Left lung (tissue), 10 donors: ENCODE data around the gene TCF3. TPM values are rescaled to one million over a fixed set of nuclear protein-coding genes. Genes with fewer than 3 reads are reported as not detected.
"Not testable (repeated sequence)": the region's sequence is repeated elsewhere in the genome, so short reads cannot be mapped to it uniquely, and the experiment has no call there.

Source experiments
- ATAC-seq: fragments of 200-7000 bp; cut with Tn5 transposase; one replicate; pipeline ENCODE4 v1.9.1; 2020; ENCODE audit warnings: moderate library complexity
- DNase-seq, 4 donors: peaks; one replicate each; pipeline ENCODE4 v3.0.0-alpha.2; 2013 to 2020
- H3K27ac ChIP-seq, 2 donors: fragments of 200-600 bp; sonication (generic) in 1 of 2; one replicate each; pipeline versions ENCODE4 v1.5.0 to v1.8.0; 2020 to 2021
- H3K27me3 ChIP-seq, 2 donors: fragments of 200-600 bp; sonication (generic) in 1 of 2; one replicate each; pipeline versions ENCODE4 v1.5.0 to v1.8.0; 2020 to 2021
- H3K36me3 ChIP-seq, 2 donors: fragments of 200-600 bp; sonication (generic) in 1 of 2; one replicate each; pipeline versions ENCODE4 v1.5.0 to v1.8.0; 2020 to 2021
- H3K4me1 ChIP-seq, 2 donors: fragments of 200-600 bp; one replicate each; pipeline ENCODE4 v1.8.0; 2021
- H3K4me3 ChIP-seq, 2 donors: fragments of 200-600 bp; sonication (generic) in 1 of 2; one replicate each; pipeline versions ENCODE4 v1.5.0 to v1.8.0; 2020 to 2021; ENCODE audit warnings: mild to moderate bottlenecking in 1 of 2
- H3K9me3 ChIP-seq, 2 donors: fragments of 200-600 bp; sonication (generic) in 1 of 2; one replicate each; pipeline versions ENCODE4 v1.5.0 to v1.8.0; 2020 to 2021
- CTCF ChIP-seq, 2 donors: fragments of 200-600 bp; sonication (generic) in 1 of 2; IDR thresholded peaks; one replicate each; pipeline versions ENCODE4 v1.5.0 to v1.8.0; 2021; ENCODE audit warnings: antibody characterized with exemption in 2 of 2
- intact Hi-C, 2 donors: fragments of 100-400 bp; cut with DNase I; formaldehyde crosslinking; loops; one replicate each; pipeline versions ENCODE4 v1.11.2 to v1.14.2; 2022
- polyA plus RNA-seq, 6 donors: library from polyadenylated mRNA; unstranded; fragments of 120-200 nt; gene quantifications; one replicate each; pipeline ENCODE4 v1.2.1, GENCODE V29; 2013; ENCODE audit not compliant: insufficient read length in 6 of 6
- total RNA-seq, 2 donors: library from RNA; stranded (reverse); fragmentation: NEBNext Ultra II Directional; extraction: Animal tissue kit (Norgen Biotek cat#: 25700); gene quantifications; one replicate each; pipeline ENCODE4 v1.2.1, GENCODE V29; 2021
- donor health status: DM: no; HTN: yes; CAD: no.
- donor health status: DM: no; HTN: no; CAD: no.

TCF3 gene
- total and polyA plus RNA-seq, 8 donors: 57.9 to 149 (median 124) TPM

DNA sequence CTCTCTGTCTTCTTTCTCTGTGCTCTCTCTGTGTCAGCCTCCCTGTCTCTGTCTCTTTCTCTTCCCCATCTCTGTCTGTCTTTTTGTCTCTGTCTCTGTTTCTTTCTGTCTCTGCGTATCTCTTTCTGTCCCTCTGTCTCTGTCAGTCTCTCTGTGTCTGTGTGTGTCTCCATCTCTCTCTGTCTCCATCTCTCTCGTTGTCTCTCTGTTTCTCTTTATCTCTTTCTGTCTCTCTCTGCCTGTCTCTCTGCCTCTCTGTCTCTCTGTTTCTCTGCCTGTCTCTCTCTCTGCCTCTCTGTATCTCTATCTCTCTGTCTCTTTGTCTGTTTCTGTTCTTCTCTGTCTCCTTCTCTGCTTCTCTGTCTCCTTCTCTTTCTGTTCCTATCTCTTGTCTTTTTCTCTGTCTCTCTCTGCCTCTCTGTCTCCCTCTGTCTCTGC, 15.7 kb upstream of the TCF3 start:
- H3K27ac ChIP-seq: no peak overlapping the region
- intact Hi-C loops: no loop called here

GRCh38 chr19:1665565-1666047, 13.2 kb upstream of the TCF3 start:
- Histone ChIP-seq H3K4me1 (peaks cover 0 to 7% of the 10 kb centered on the region in 2 donors), H3K36me3 (no peaks in the 10 kb centered on the region), H3K4me3 (no peak overlapping the region), H3K9me3 (no peaks in the 10 kb centered on the region), H3K27me3 (peaks cover 21 to 62% of the 10 kb centered on the region in 2 donors), H3K27ac (no peak overlapping the region)
- ATAC-seq: no peak
- no peak for TF ChIP-seq CTCF (IDR thresholded peaks at IDR 0.05)
- DNase-seq: peak in 1 of 4 donors; percentile 66
- intact Hi-C loops: no loop called here

More for the DNA sequence above, 15.7 kb upstream of the TCF3 start:
- Histone ChIP-seq H3K36me3 (no peaks in the 10 kb centered on the region), H3K4me1 (peaks cover 6 to 21% of the 10 kb centered on the region in 2 donors), H3K9me3 (no peaks in the 10 kb centered on the region), H3K27me3 (peaks cover 41 to 87% of the 10 kb centered on the region in 2 donors), H3K4me3 (no peak overlapping the region)
- no peak for ATAC-seq
- no peak for DNase-seq
- no peak for TF ChIP-seq CTCF (IDR thresholded peaks at IDR 0.05)

DNA sequence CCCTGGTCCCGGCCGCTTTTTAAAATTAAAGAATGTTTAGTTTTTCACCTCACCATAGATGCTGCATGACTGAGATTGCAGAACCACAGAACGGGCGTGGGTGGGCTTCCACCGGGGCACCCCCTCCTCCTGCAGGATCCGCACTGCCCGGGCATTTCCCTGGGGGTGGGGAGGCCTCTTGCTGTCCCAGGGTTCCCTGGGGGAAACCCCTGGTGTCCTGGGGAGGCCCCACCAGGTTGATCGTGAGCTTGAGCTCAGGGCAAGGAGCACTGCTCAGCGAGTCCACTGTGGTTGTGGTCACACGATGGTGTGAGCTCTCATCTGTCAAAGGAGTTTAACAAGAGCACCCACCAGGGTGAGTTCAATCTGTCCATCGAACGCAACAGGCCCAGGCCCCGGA, 11.4 kb upstream of the TCF3 start:
- DNase-seq (peak in 1 of 4 donors; percentile 62), ATAC-seq (no peak)
- Histone ChIP-seq H3K9me3 (no peaks in the 10 kb centered on the region), H3K4me3 (no peak overlapping the region), H3K36me3 (no peaks in the 10 kb centered on the region), H3K27ac (no peak overlapping the region), H3K4me1 (peaks cover 0 to 5% of the 10 kb centered on the region in 2 donors), H3K27me3 (peaks cover 14 to 50% of the 10 kb centered on the region in 2 donors)
- intact Hi-C loops: no loop called here
- no peak for TF ChIP-seq CTCF (IDR thresholded peaks at IDR 0.05)

DNA sequence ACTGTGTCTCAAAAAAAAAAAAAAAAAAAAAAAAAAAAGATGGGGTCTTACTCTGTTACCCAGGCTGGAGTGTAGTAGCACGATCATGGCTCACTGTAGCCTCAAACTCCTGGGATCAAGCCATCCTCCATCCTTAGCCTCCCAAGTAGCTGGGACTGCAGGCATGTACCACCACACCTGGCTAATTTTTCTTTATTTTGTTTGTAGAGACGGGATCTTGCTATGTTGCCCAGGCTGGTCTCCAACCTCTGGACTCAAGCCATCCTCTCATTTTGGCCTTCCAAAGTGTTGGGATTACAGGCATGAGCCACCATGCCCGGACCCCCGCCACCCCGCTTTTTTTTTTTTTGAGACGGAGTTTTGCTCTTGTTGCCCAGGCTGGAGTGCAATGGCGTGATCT, 10.8 kb upstream of the TCF3 start:
- H3K27ac ChIP-seq, H3K4me3 ChIP-seq, H3K9me3 ChIP-seq, ATAC-seq, intact Hi-C loops, H3K4me1 ChIP-seq, DNase-seq, H3K36me3 ChIP-seq: not testable (repeated sequence)
- peaks cover 8 to 44% of the 10 kb centered on the region in 2 donors for H3K27me3 ChIP-seq

DNA sequence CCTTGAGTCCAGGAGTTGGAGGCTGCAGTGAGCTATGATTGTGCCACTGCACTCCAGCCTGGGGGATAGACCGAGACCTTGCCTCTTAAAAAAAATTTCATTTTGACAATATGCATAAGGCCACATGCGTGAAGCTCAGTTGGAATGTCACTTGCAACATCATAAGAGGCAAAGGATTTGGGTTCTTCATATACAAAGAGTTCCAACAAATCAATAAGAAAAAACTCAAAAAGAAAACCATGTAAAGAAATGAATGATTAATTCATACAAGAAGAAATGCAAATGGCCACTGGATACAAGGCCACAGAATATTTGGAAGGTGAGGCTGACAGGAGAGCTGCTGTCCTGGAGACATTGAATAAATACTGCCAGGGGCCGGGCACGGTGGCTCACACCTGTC, 9.6 kb upstream of the TCF3 start:
- H3K4me1 ChIP-seq: no peaks in the 10 kb centered on the region
- intact Hi-C loops: no loop called here
- H3K27ac ChIP-seq: no peak overlapping the region
- no peaks in the 10 kb centered on the region for H3K9me3 ChIP-seq
- DNase-seq (no peak), ATAC-seq (no peak)
- H3K4me3 ChIP-seq: no peak overlapping the region
- peaks cover under 1 to 38% of the 10 kb centered on the region in 2 donors for H3K27me3 ChIP-seq
- no peaks in the 10 kb centered on the region for H3K36me3 ChIP-seq
- no peak for TF ChIP-seq CTCF (IDR thresholded peaks at IDR 0.05)

GRCh38 chr19:1659084-1659427, 6.6 kb upstream of the TCF3 start:
- Histone ChIP-seq H3K27ac (no peak overlapping the region), H3K4me1 (peaks cover 0 to 2% of the 10 kb centered on the region in 2 donors), H3K4me3 (no peak overlapping the region), H3K27me3 (peaks cover 0 to 12% of the 10 kb centered on the region in 2 donors), H3K9me3 (no peaks in the 10 kb centered on the region), H3K36me3 (no peaks in the 10 kb centered on the region)
- TF ChIP-seq CTCF (IDR thresholded peaks at IDR 0.05): no peak
- ATAC-seq: no peak
- no peak for DNase-seq
- intact Hi-C loops: no loop called here
